Subcutaneous adipose tissue (tissue), 4 donors: Measurements from ENCODE around the gene GLT8D1. TPM values are rescaled to one million over a fixed set of nuclear protein-coding genes. Genes with fewer than 3 reads are reported as not detected.

Experiments used
- CTCF ChIP-seq: fragments of 450-650 bp; IDR thresholded peaks from one replicate; pipeline ENCODE4 v1.5.1; 2016; ENCODE audit warnings: low read depth, mild to moderate bottlenecking, control low read depth, antibody characterized with exemption, moderate library complexity
- total RNA-seq, 4 donors: library from RNA; depleted of rRNA; stranded (reverse); fragments of >200 nt; gene quantifications; one replicate each; pipeline ENCODE4 v1.1.0, GENCODE V29; 2016

GLT8D1 gene
- total RNA-seq, 4 donors from 2014 or later = 35.2 to 53.9 (median 46.2) TPM

- TF ChIP-seq CTCF = no peak
Observed at GRCh38 chr3:52695798-52696671, 9.6 kb downstream of the GLT8D1 start.

GRCh38 chr3:52694528-52695189, 10.9 kb downstream of the GLT8D1 start:
- no peak for TF ChIP-seq CTCF

DNA sequence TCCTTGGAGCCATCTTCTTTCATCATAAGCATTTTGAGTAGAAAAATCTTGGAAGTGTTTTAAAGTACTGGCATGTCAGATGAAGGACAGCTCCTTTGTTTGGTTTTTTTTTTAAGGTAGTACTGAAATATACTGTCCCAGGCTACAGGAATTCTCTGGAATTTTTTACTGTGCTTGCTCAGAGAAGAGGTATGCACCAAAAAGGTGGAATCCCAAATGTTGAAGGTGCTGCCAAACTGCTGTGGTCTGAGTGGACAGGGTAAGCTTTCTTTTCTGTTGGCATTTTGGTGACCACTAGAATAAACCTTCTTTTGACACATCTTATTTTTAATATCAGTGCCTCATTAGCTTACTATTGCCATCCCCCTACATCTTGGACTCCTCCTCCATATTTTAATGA, 12.5 kb downstream of the GLT8D1 start:
- no peak for TF ChIP-seq CTCF

DNA sequence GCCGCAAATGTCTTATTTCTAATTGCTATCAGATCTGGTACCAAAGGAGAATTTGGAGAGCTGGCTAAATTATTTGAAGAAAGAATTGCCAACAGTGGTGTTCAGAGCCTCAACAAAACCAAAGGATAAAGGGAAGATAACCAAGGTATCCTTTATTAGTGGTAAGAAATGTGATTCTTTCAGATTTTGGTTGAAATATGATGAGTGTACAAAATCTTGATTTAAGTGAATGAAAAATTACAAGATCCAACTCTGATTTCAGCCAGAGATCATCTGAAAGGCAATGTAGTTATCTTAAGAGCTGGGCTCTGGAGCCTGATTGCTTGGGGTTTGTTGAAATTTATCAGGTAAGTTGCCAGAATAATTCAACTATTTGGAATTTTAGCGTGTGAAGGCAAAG, 15.0 kb downstream of the GLT8D1 start:
- TF ChIP-seq CTCF = no peak

DNA sequence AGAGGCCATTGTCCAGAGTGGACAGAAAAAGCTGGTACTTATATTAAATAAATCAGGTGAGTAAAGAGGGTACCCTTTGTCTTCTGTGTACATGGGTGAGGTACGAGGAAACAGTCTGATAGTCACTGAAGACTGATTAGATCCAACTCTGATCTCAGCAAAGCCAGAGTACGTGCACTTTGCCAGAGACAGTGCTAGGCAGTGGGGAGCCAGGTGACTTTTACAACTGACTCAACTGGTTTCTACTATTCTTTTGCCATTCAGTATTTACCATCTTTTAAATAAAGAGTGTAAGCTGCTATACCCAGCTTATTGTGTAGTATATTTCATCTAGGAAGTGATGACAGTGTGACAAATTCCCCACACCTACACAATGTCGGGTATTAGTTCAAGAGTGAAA, 16.4 kb downstream of the GLT8D1 start:
- no peak for TF ChIP-seq CTCF

GRCh38 chr3:52688266-52688665, 17.3 kb downstream of the GLT8D1 start:
- TF ChIP-seq CTCF = no peak
